A375 (cell line): ENCODE results near the gene FAM174B. TPM values are rescaled to one million over a fixed set of nuclear protein-coding genes. Genes with fewer than 3 reads are reported as not detected.

Experiments used
- total RNA-seq: library from RNA; depleted of rRNA; stranded (reverse); fragments of >200 nt; shearing (Covaris generic); gene quantifications from 2 replicates; pipeline ENCODE4 v1.2.3, GENCODE V29; 2014; rRNA removed

The FAM174B gene
- total RNA-seq = 1.5 and 2.3 TPM in 2 replicates

GRCh38 chr15:92655178-92655995 lies at the start of gene FAM174B:
TSS of gene FAM174B (minus strand) at chr15:92655775.

Other genes with a start within 250 kb of the FAM174B start
- 54.1 and 66.9 TPM in 2 replicates for gene CHD2, start 244.5 kb upstream of the FAM174B start, total RNA-seq